CD14-positive monocyte (primary cell): ENCODE data around the gene H2AZ1. TPM values are rescaled to one million over a fixed set of nuclear protein-coding genes. Genes with fewer than 3 reads are reported as not detected.

Source experiments
- DNase-seq, 3 donors: peaks; one replicate each; pipeline ENCODE4 v3.0.0-alpha.2; 2011 to 2022
- H2AFZ ChIP-seq: 2 replicates; pipeline ENCODE4 v1.6.0; 2012; ENCODE audit warnings: mild to moderate bottlenecking, low read depth, low read length, inconsistent platforms; ENCODE audit not compliant: insufficient read depth, poor library complexity, severe bottlenecking
- H3K27ac ChIP-seq, 2 donors: 1 replicate in 1 of 2; 2 replicates in 1 of 2; pipeline ENCODE4 v1.5.1; 2012 to 2013; ENCODE audit warnings: low read length in 2 of 2, control low read depth in 1 of 2, inconsistent platforms in 1 of 2, low read depth in 1 of 2, mild to moderate bottlenecking in 1 of 2
- H3K27me3 ChIP-seq, 2 donors: one replicate each; pipeline versions ENCODE4 v1.6.0 to v1.6.1; 2011 to 2013; ENCODE audit warnings: low read length in 2 of 2; ENCODE audit not compliant: control insufficient read depth in 2 of 2, insufficient read depth in 2 of 2
- H3K36me3 ChIP-seq, 2 donors: replicated peaks in 1 of 2; 1 replicate in 1 of 2; 2 replicates in 1 of 2; pipeline versions ENCODE4 v1.5.1 to v1.6.1; 2012 to 2013; ENCODE audit warnings: low read length in 2 of 2, control low read depth in 1 of 2, inconsistent platforms in 1 of 2, mild to moderate bottlenecking in 1 of 2; ENCODE audit not compliant: insufficient read depth in 2 of 2, control insufficient read depth in 1 of 2
- H3K4me1 ChIP-seq, 2 donors: 1 replicate in 1 of 2; 2 replicates in 1 of 2; pipeline versions ENCODE4 v1.5.1 to v1.6.1; 2012 to 2013; ENCODE audit warnings: low read length in 2 of 2, control low read depth in 1 of 2, inconsistent platforms in 1 of 2, mild to moderate bottlenecking in 1 of 2, moderate library complexity in 1 of 2; ENCODE audit not compliant: insufficient read depth in 2 of 2, control insufficient read depth in 1 of 2
- H3K4me2 ChIP-seq: replicated peaks from 2 replicates; pipeline ENCODE3; 2012; ENCODE audit warnings: low read length, moderate library complexity, mild to moderate bottlenecking; ENCODE audit not compliant: poor library complexity, severe bottlenecking; ENCODE audit errors: extremely low read depth
- H3K4me3 ChIP-seq, 3 experiments: fragments of 200-600 bp in 1 of 3; sonication (generic) in 1 of 3; replicated peaks in 1 of 3; 1 replicate in 2 of 3; 2 replicates in 1 of 3; pipeline ENCODE4 v1.5.1; 2011 to 2013; ENCODE audit warnings: low read length in 3 of 3, mild to moderate bottlenecking in 3 of 3, control low read depth in 2 of 3, low read depth in 2 of 3, inconsistent platforms in 1 of 3, moderate library complexity in 1 of 3
- H3K79me2 ChIP-seq: 2 replicates; pipeline ENCODE4 v1.6.0; 2012; ENCODE audit warnings: mild to moderate bottlenecking, control low read depth, inconsistent platforms, low read length, moderate library complexity; ENCODE audit not compliant: insufficient read depth
- H3K9ac ChIP-seq: 2 replicates; pipeline ENCODE4 v1.6.0; 2017; ENCODE audit warnings: low read length, mild to moderate bottlenecking; ENCODE audit not compliant: insufficient read depth, poor library complexity, severe bottlenecking
- H3K9me3 ChIP-seq, 2 donors: replicated peaks in 1 of 2; 1 replicate in 1 of 2; 2 replicates in 1 of 2; pipeline versions ENCODE4 v1.5.1 to v1.6.1; 2012 to 2013; ENCODE audit warnings: low read length in 2 of 2, control low read depth in 1 of 2; ENCODE audit not compliant: control insufficient read depth in 1 of 2, insufficient read depth in 1 of 2
- H4K20me1 ChIP-seq: 2 replicates; pipeline ENCODE4 v1.6.0; 2012; ENCODE audit warnings: mild to moderate bottlenecking, low read length, control low read depth, moderate library complexity; ENCODE audit not compliant: insufficient read depth
- H3K27ac Mint-ChIP-seq, 7 donors: one replicate each; pipeline ENCODE4 v1.8.0; 2020; ENCODE audit warnings: mild to moderate bottlenecking in 7 of 7, mixed read lengths in 7 of 7, moderate library complexity in 6 of 7, inconsistent platforms in 2 of 7
- H3K27me3 Mint-ChIP-seq, 3 donors: one replicate each; pipeline ENCODE4 v1.8.0; 2021 to 2022; ENCODE audit warnings: low read depth in 3 of 3, mild to moderate bottlenecking in 3 of 3, mixed read lengths in 3 of 3, moderate library complexity in 3 of 3, inconsistent platforms in 1 of 3
- H3K36me3 Mint-ChIP-seq, 2 donors: one replicate each; pipeline ENCODE4 v1.8.0; 2020; ENCODE audit warnings: mixed read lengths in 2 of 2, inconsistent platforms in 1 of 2, mild to moderate bottlenecking in 1 of 2
- H3K4me1 Mint-ChIP-seq: one replicate; pipeline ENCODE4 v1.8.0; 2020; ENCODE audit warnings: mild to moderate bottlenecking, mixed read lengths
- H3K4me3 Mint-ChIP-seq, 2 donors: one replicate each; pipeline ENCODE4 v1.8.0; 2020; ENCODE audit warnings: mild to moderate bottlenecking in 2 of 2, mixed read lengths in 2 of 2, moderate library complexity in 1 of 2
- H3K9me3 Mint-ChIP-seq, 7 donors: one replicate each; pipeline ENCODE4 v1.8.0; 2020 to 2022; ENCODE audit warnings: mixed read lengths in 7 of 7, mild to moderate bottlenecking in 6 of 7, moderate library complexity in 6 of 7, inconsistent platforms in 2 of 7
- WGBS: methylation state at CpG from one replicate; pipeline ENCODE4 v1.1.5; 2013; ENCODE audit warnings: missing lambda C conversion rate; ENCODE audit not compliant: insufficient coverage; 5-methylcytosine and 5-hydroxymethylcytosine counted together
- intact Hi-C, 2 donors: fragments of 100-400 bp; cut with micrococcal nuclease; formaldehyde crosslinking; loops; one replicate each; pipeline versions ENCODE4 v1.15.0 to v1.15.1; 2023
- polyA plus RNA-seq, 3 donors: library from polyadenylated mRNA; depleted of rRNA in 1 of 3; unstranded in 2 of 3; stranded (reverse) in 1 of 3; fragments of 300-500 nt in 2 of 3; fragments of >200 nt in 1 of 3; fragmentation: Illumina TruSeq in 2 of 3; gene quantifications; 1 replicate in 2 of 3; 2 replicates in 1 of 3; pipeline ENCODE4 v1.2.3, GENCODE V29; 2012 to 2021
- TF ChIP-seq, protein P1 (sequence below): fragments of 200-600 bp; IDR thresholded peaks from one replicate; pipeline ENCODE4 v1.8.0; 2022; ENCODE audit warnings: antibody characterized with exemption, mild to moderate bottlenecking

Gene H2AZ1
- polyA plus RNA-seq, 3 donors: 208 to 450 (median 416) TPM

DNA sequence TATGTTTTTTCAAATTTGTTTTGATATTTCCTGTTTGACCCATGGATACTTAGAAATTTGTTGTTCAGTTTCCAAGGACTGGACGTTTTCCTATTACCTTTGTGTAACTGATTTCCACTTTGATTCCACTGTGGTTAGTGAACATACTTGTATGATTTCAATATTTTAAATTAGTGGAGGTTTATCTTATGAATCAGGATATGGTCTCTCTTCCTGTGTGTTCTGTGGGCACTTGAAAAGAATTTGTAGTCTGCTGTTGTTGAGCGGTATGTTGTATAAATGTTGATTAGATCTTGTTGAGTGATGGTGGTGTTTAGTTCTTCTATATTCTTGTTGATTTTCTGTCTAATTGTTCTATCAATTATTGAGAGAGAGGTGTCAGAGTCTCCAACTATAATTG is 34.6 kb downstream of the H2AZ1 start:
- H3K79me2 ChIP-seq: no peaks in the 10 kb centered on the region
- peaks cover 56 to 66% of the 10 kb centered on the region in 2 donors for H3K36me3 Mint-ChIP-seq
- intact Hi-C loops: no loop called here

More for the DNA sequence above, 34.6 kb downstream of the H2AZ1 start:
- Histone ChIP-seq H3K9me3 (peaks cover 3 to 10% of the 10 kb centered on the region in 2 donors), H3K4me2 (no peak overlapping the region), H3K4me3 (no peak overlapping the region), H3K27me3 (no peaks in the 10 kb centered on the region), H2AFZ (no peak overlapping the region), H4K20me1 (peaks cover 5% of the 10 kb centered on the region), H3K4me1 (no peaks in the 10 kb centered on the region), H3K36me3 (peaks cover 20 to 80% of the 10 kb centered on the region in 2 donors), H3K27ac (no peak overlapping the region), H3K9ac (no peak overlapping the region)
- TF ChIP-seq, protein P1, sequence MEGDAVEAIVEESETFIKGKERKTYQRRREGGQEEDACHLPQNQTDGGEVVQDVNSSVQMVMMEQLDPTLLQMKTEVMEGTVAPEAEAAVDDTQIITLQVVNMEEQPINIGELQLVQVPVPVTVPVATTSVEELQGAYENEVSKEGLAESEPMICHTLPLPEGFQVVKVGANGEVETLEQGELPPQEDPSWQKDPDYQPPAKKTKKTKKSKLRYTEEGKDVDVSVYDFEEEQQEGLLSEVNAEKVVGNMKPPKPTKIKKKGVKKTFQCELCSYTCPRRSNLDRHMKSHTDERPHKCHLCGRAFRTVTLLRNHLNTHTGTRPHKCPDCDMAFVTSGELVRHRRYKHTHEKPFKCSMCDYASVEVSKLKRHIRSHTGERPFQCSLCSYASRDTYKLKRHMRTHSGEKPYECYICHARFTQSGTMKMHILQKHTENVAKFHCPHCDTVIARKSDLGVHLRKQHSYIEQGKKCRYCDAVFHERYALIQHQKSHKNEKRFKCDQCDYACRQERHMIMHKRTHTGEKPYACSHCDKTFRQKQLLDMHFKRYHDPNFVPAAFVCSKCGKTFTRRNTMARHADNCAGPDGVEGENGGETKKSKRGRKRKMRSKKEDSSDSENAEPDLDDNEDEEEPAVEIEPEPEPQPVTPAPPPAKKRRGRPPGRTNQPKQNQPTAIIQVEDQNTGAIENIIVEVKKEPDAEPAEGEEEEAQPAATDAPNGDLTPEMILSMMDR: no peak
- Mint-ChIP-seq H3K4me1 (no peaks in the 10 kb centered on the region), H3K27ac (peak overlapping the region in 2 of 7 donors; percentile 27 to 37), H3K9me3 (peaks cover 2 to 14% (median 7%) of the 10 kb centered on the region in 7 donors), H3K27me3 (peaks cover 0 to 2% (median 0%) of the 10 kb centered on the region in 3 donors), H3K4me3 (no peak overlapping the region)
- WGBS: no CpG with 5 or more reads among the region's 2 CpGs
- no peak for DNase-seq

Other genes starting within 250 kb of the H2AZ1 start
- 100 to 1,000 TPM in 1 of 3 donors, 10 to 100 TPM in 2; 63.1 to 125 (median 87.2) TPM for gene DAPP1, start 133.4 kb downstream of the H2AZ1 start, polyA plus RNA-seq
- 10 to 100 TPM; 19.9 to 83.3 (median 62.5) TPM for gene LAMTOR3, start 55.8 kb downstream of the H2AZ1 start, polyA plus RNA-seq
- 10 to 100 TPM; 15.6 to 21.4 (median 21.4) TPM for gene DNAJB14, start 3.7 kb downstream of the H2AZ1 start, polyA plus RNA-seq
- gene DDIT4L, start 240.2 kb upstream of the H2AZ1 start, polyA plus RNA-seq: under 1 TPM in 2 of 3 donors, not detected in 1; 0.05 to 0.15 TPM